Uterus (tissue), 4 donors: ENCODE data around the gene DQX1. TPM values are rescaled to one million over a fixed set of nuclear protein-coding genes. Genes with fewer than 3 reads are reported as not detected.

Experiments
- DNase-seq, 2 donors: peaks; one replicate each; pipeline ENCODE4 v3.0.0-alpha.2; 2019 to 2020
- H3K27ac ChIP-seq, 2 donors: fragments of 200-600 bp; sonication (generic); 1 replicate in 1 of 2; 2 replicates in 1 of 2; pipeline ENCODE4 v1.5.1; 2016 to 2018
- H3K27me3 ChIP-seq, 2 donors: fragments of 200-600 bp; sonication (generic); one replicate each; pipeline ENCODE4 v1.5.1; 2018 to 2019; ENCODE audit warnings: control low read depth in 1 of 2
- H3K36me3 ChIP-seq, 2 donors: fragments of 200-600 bp; sonication (generic); one replicate each; pipeline ENCODE4 v1.5.1; 2019; ENCODE audit warnings: control low read depth in 1 of 2
- H3K4me1 ChIP-seq, 2 donors: fragments of 200-600 bp; sonication (generic); one replicate each; pipeline ENCODE4 v1.5.1; 2018 to 2019; ENCODE audit warnings: control low read depth in 1 of 2
- H3K4me3 ChIP-seq, 2 donors: fragments of 200-600 bp; sonication (generic); 1 replicate in 1 of 2; 2 replicates in 1 of 2; pipeline ENCODE4 v1.5.1; 2018 to 2019; ENCODE audit warnings: mild to moderate bottlenecking in 1 of 2
- H3K9me3 ChIP-seq, 2 donors: fragments of 200-600 bp; sonication (generic); one replicate each; pipeline ENCODE4 v1.5.1; 2019; ENCODE audit warnings: control low read depth in 1 of 2
- CTCF ChIP-seq, 4 experiments: fragments of 200-600 bp in 2 of 4; fragments of 450-650 bp in 2 of 4; sonication (generic) in 2 of 4; IDR thresholded peaks; one replicate each; pipeline ENCODE4 v1.5.1; 2016 to 2019; ENCODE audit warnings: antibody characterized with exemption in 4 of 4, mild to moderate bottlenecking in 2 of 4, moderate library complexity in 1 of 4
- POLR2A ChIP-seq, 2 donors: fragments of 450-650 bp; IDR thresholded peaks; one replicate each; pipeline ENCODE4 v1.6.1; 2016; ENCODE audit warnings: antibody characterized with exemption in 2 of 2, mild to moderate bottlenecking in 1 of 2, moderate library complexity in 1 of 2
- intact Hi-C: fragments of 100-400 bp; cut with DNase I; formaldehyde crosslinking; loops from one replicate; pipeline ENCODE4 v1.15.1; 2023; ENCODE audit warnings: low total_unique reads
- total RNA-seq, 4 donors: library from RNA; depleted of rRNA in 3 of 4; stranded (reverse); fragments of >200 nt in 3 of 4; gene quantifications; one replicate each; pipeline versions ENCODE4 v1.1.0 to v1.2.4, GENCODE V29; 2014 to 2023
- donor health status: DM: yes; HTN: yes; CAD: no.

Gene DQX1
- total RNA-seq, 4 donors from 2014 or later, result not detected

GRCh38 chr2:74548285-74548899 is 22.4 kb upstream of the DQX1 start:
- H3K4me1 ChIP-seq, result peaks cover 0 to 7% of the 10 kb centered on the region in 2 donors
- H3K4me3 ChIP-seq, result peak overlapping the region; percentile 27 to 37
- no peak for DNase-seq
- H3K27ac ChIP-seq, result peak overlapping the region; percentile 67 to 73
- no peaks in the 10 kb centered on the region for H3K27me3 ChIP-seq
- no peaks in the 10 kb centered on the region for H3K36me3 ChIP-seq
- intact Hi-C loops, result no loop called here
- H3K9me3 ChIP-seq, result no peaks in the 10 kb centered on the region
- TF ChIP-seq CTCF (IDR thresholded peaks at IDR 0.05) (no peak), POLR2A (IDR thresholded peaks at IDR 0.05) (no peak)

- no peak overlapping the region for H3K27ac ChIP-seq
- no peaks in the 10 kb centered on the region for H3K4me1 ChIP-seq
- intact Hi-C loops, result no loop called here
- no peak overlapping the region for H3K4me3 ChIP-seq
- H3K9me3 ChIP-seq, result no peaks in the 10 kb centered on the region
- H3K36me3 ChIP-seq, result no peaks in the 10 kb centered on the region
- TF ChIP-seq CTCF (IDR thresholded peaks at IDR 0.05), result no peak
- no peak for TF ChIP-seq POLR2A (IDR thresholded peaks at IDR 0.05)
- H3K27me3 ChIP-seq, result no peaks in the 10 kb centered on the region
- no peak for DNase-seq
These were observed 20.0 kb upstream of the DQX1 start for GRCh38 chr2:74546004-74546403.

- DNase-seq, result no peak
- Histone ChIP-seq H3K9me3 (no peaks in the 10 kb centered on the region), H3K36me3 (no peaks in the 10 kb centered on the region), H3K27me3 (no peaks in the 10 kb centered on the region), H3K4me1 (no peaks in the 10 kb centered on the region), H3K27ac (no peak overlapping the region), H3K4me3 (no peak overlapping the region)
- intact Hi-C loops, result no loop called here
- no peak for TF ChIP-seq CTCF (IDR thresholded peaks at IDR 0.05)
- no peak for TF ChIP-seq POLR2A (IDR thresholded peaks at IDR 0.05)
These were observed 18.6 kb upstream of the DQX1 start for GRCh38 chr2:74544634-74545033.

- TF ChIP-seq POLR2A (IDR thresholded peaks at IDR 0.05) (no peak), CTCF (IDR thresholded peaks at IDR 0.05) (no peak)
- H3K4me1 ChIP-seq, result no peaks in the 10 kb centered on the region
- no peak for DNase-seq
- H3K27me3 ChIP-seq, result no peaks in the 10 kb centered on the region
- H3K9me3 ChIP-seq, result no peaks in the 10 kb centered on the region
- no peak overlapping the region for H3K4me3 ChIP-seq
- H3K27ac ChIP-seq, result no peak overlapping the region
- intact Hi-C loops, result no loop called here
- no peaks in the 10 kb centered on the region for H3K36me3 ChIP-seq
These were observed 16.9 kb upstream of the DQX1 start for GRCh38 chr2:74542978-74543377.

GRCh38 chr2:74540291-74540690 is 14.3 kb upstream of the DQX1 start:
- Histone ChIP-seq H3K4me1 (no peaks in the 10 kb centered on the region), H3K27me3 (no peaks in the 10 kb centered on the region), H3K36me3 (no peaks in the 10 kb centered on the region), H3K27ac (no peak overlapping the region), H3K4me3 (no peak overlapping the region), H3K9me3 (no peaks in the 10 kb centered on the region)
- intact Hi-C loops, result no loop called here
- TF ChIP-seq POLR2A (IDR thresholded peaks at IDR 0.05), result no peak
- TF ChIP-seq CTCF (IDR thresholded peaks at IDR 0.05), result no peak
- no peak for DNase-seq
